Stimulated activated CD8-positive, alpha-beta memory T cell treated with anti-CD3 and anti-CD28 coated beads, Interleukin-7, amount 100 ng/mL, for 1 hour (primary cell): Measurements from ENCODE around the gene E2F1.
A peak's percentile ranks its signal among the peaks of the same experiment; 100 is the strongest.

ENCODE experiments used
- DNase-seq, 2 donors: peaks; one replicate each; pipeline ENCODE4 v3.0.0-alpha.2; 2020; ENCODE audit warnings: low read depth in 2 of 2

Gene E2F1

DNA sequence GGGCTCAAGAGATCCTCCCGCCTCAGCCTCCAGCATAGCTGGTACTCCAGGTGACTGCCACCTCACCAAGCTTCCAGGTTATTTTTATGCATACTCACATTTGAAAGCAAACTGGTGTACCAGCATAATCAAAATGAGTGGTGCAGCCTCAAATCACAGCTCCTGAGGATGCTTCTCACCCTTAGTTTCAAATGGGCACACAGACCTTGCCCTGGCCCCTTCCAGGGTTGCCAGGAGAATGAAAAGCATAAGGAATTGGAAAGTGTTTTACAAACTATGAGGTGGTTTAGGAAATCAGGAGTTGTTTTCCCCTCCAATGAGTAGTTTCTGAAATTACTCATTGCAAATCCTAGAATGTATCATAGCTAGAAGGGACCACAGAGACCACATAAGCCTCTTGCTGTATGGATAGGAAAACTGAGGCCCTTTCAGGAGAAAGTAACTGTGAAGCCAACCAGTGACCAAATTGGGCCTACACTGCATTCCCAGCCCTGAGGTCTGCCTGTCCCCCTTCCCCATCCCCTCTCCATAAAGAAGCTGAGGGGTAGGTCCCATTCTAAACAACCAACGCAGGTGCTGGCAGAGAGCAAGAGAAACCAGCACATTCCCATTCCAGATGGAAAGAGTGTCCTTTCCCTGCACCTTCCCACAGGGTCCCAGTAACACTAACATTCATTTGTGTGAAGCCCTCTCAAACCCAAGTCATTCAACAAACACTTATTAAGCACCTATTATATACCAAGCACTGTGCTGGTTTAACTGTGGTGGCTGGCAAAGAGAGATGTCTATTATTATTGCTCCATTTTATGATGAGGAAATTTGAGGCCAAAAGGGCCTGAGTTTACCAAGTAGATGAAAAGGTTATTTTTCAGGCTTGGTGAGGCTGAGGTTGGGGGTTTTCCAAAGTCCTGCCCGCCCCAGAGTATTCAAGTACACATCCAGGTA is 2.1 kb upstream of the E2F1 start:
- DNase-seq, result no peak

DNA sequence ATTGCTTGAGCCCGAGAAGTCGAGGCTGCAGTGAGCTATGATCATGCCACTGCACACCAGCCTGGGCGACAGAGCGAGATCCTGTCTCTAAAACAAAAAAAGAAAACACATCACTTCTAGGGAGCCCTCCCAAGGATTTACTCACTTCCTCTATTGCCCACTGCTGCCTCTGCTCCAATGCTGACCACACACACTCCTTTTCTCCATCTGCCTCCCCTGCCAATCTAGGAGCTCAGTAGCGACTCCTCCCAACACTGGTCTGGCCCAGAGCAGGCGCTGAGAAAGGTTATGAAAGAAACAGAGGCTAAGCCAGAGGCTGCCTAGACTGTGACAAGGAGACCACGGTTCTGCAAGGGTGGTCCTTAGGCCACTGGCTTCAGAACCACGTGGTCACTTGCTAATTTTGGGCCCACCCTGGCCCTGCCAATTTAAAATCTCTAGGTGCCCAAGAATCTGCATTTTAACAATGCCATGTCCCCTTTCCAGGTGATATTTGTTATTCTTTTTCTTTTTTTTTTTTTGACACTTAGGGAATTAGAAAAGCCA is 1.3 kb upstream of the E2F1 start:
- DNase-seq, result no peak

DNA sequence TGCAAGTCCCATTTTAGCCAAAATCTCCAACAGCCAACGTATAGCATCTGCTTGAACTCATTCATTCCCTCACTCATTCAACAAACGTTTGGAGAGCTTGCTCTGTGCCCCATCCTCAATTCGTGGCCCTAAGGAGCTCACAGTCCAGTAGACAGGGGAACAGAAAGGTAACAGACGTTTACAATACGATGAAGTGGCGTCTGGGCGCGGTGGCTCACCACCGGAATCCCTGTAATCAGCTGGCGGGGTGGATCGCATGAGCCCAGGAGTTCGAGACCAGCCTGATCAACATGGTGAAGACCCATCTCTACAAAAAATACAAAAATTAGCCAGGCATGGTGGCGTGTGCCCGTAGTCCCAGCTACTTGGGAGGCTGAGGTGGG is 790 bp upstream of the E2F1 start:
- DNase-seq, result no peak

- DNase-seq, result no peak
Measured at GRCh38 chr20:33685328-33686099, 671 bp downstream of the E2F1 start.

DNA sequence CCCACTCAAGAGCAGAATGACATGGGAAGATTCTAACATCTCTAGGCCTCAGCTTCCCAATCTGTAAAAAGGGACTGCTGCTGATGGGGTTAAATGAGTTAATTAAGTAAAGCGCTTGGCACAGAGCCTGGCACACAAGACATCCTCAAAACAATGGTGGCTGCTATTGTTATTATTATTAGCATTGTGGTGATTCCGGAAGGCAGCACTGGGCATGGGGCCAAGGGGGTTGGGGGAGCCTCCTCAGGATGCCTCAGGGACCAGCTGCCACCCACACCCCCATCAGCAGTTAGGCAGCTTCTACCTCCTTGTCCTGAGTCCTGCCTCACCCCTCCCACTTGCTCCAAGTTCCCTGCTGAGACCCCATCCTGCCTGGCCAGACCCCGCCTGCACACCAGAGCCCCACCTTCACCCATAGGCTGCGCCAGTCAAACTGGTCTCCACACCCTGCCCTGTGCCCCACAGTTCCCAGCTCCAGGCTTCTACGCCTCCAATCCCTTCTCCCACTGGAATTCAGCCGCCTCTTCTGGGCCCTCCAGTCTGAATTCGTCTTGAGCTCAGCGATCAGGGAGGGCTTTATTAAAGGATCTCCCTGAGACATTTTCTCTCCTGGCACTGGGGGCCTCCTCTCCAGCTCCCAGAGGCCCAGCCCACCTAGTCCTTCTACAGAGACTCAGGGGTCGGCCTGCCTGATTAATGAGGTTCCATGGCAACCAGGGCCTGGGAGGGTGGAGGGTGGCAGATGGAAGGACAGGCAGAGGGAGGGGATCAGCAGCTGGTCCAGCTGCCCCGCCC is 1.5 kb downstream of the E2F1 start:
- DNase-seq, result no peak

GRCh38 chr20:33681728-33682353 is 4.3 kb downstream of the E2F1 start:
- no peak for DNase-seq

DNA sequence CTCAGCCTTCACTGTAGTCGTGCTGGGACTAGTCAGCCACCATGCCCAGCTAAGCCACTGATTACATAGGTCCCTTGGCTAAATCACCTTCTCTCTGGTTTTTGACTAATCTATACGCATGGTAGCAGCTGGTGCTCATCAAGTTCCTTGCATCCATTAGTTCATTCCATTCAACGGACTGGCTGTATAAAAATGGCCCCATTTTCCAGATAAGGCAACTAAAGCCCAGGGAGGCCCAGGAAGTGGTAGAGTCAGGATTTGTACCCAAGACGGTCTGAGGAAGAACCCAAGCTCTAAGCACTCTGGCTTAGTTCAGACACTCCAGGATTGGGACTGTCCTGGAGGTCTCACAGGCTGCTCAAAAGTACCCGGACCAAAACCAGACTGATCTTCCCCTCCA is 4.9 kb downstream of the E2F1 start:
- DNase-seq, result no peak

DNA sequence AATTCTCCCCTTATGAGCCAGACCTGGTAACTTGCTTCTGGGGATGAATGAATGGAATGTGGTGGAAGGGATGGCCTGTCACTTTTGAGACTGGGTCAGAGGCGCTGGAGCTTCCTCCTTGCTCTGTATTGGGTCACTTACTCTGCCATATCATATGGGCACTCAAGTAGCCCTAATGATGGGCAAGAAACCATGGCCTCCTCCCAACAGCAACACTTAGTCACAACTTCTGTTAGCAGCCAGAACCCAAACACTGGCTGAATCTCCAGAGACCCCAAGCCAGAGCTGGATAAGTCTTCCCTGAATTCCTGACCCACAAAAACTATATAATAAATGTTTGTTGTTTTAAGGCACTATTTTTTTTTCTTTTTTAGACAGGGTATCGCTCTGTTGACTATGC is 5.5 kb downstream of the E2F1 start:
- no peak for DNase-seq

- no peak for DNase-seq
Measured at GRCh38 chr20:33679758-33680485, 6.3 kb downstream of the E2F1 start.

- DNase-seq, result no peak
Measured at GRCh38 chr20:33677991-33678702, 8.0 kb downstream of the E2F1 start.

GRCh38 chr20:33676652-33677645 is 9.2 kb downstream of the E2F1 start:
- no peak for DNase-seq

DNA sequence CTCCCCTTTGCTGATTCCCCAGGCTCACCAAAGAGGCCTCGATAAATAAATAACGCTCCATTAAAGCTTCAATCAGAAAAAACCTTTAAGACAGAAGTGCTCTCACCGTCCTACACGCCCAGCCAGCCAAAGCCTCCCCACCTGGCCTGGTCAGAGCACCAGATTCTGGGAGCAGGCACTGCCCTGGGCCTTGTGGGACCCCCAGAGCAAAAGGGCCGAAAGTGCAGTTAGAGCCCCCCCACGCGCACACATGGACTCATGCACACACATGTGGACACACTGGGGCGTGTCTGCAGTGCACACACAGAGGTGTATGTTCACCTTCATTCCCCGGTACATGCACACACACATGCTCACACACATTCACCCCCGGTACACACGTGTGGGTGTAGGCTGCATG is 10.1 kb downstream of the E2F1 start:
- no peak for DNase-seq

- no peak for DNase-seq
Measured at GRCh38 chr20:33675136-33675959, 10.8 kb downstream of the E2F1 start.

DNA sequence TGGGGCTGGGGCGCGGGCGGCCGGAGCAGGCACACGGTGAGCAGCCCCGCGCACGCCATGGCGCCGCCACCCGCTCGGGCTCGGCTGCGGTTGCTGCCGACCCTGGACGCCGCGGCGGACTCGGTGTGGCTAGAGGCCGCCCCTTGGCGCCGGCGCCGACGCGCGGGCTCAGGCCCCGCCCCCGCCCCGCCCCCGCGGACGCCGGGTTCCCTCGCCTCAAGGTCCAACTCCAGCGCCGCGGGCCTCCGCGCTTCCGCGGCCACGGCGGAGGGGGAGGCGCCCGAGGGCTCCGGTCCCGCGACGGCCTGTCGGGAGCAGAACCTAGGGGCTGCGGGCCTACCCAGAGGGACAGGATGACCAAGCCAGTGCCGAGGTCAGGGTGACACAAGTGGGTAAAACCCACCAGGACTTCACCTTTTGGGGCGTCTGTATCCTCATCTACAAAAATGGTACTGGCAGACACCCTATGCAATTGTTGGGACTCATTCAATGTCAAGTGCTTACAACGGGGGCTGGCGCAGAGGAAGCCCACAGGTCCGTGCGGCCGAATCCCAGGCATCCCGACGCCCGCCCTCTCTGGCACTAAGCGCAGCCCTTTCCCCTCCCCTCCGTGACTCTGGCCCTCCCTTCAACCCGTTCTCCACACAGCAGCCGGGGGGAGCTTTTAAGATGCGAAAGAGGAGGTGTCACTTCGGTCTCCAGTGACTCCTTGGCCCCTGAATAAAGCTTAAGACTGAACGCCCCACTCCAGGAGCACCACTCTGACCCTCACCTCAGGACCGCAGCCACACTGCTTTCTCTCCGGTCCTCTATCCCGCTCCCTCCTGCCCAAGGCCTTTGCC is 11.7 kb downstream of the E2F1 start, which contains the start of gene NECAB3:
Gene NECAB3 (minus strand): TSS at position 135 of the 842 bp plus-strand sequence. CDS start 76 bp downstream, at position 59.
- peak in 1 of 2 donors; percentile 24 for DNase-seq

DNA sequence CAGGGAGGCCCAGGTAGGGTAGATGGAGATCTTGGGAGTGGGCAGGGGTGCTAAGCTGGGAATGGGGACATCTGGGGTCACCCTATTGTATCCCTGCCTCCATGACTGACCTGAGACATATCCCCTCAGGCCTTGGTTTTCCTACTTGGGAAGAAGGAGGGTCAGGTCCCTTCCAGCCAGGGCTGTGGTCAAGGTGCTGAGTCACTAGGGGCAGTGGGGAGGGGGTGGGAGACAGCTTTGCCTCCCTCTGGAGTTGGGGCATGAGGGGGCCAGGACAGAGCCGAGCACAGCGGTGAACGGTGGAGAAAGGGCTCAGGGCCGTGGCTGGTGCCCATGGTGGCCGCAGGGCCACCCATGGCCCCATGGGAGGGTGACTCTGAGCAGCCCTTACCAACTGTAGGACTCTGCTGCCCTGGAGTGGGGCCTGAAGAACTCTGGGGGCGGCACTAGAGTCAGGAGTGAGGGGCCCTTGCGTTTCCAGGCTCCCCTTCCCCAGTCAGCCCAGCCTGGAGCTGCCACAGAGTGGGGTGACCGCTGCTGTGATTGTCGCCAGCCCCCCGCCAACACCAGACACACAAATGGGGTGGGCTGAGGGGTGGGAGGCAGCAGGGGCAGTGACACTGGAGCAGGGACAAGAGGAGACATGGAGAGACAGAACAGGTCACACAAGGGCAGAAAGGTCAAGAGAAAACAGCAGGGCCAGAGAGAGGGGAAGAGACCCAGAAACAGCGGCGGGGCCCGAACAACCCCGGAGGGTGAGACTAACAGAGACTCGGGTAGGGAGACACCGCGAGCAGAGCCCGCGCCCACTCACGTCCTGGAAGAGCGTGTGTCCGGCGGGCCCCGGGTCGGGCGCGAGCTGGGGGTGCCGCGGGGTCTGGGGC is 12.5 kb downstream of the E2F1 start:
- no peak for DNase-seq

GRCh38 chr20:33673114-33673409 is 13.1 kb downstream of the E2F1 start:
- no peak for DNase-seq
